K562 (cell line): ENCODE results near the gene CATSPER4. TPM values are rescaled to one million over a fixed set of nuclear protein-coding genes. Genes with fewer than 3 reads are reported as not detected.

Experiments
- ARID1B ChIP-seq: fragments of 450-650 bp; IDR thresholded peaks from 2 replicates; pipeline ENCODE4 v1.6.1; 2016; ENCODE audit warnings: antibody characterized with exemption, mild to moderate bottlenecking, inconsistent platforms
- CEBPB ChIP-seq: fragments of 450-650 bp; IDR thresholded peaks from 2 replicates; pipeline ENCODE4 v1.6.1; 2016; ENCODE audit warnings: missing genetic modification characterization, missing compliant biosample characterization
- KDM4B ChIP-seq, 2 experiments: fragments of 450-650 bp in 1 of 2; sonication (generic) in 1 of 2; IDR thresholded peaks; 2 replicates each; pipeline ENCODE4 v1.6.1; 2016 to 2017; ENCODE audit warnings: borderline replicate concordance in 2 of 2, antibody characterized with exemption in 1 of 2, low read depth in 1 of 2, mild to moderate bottlenecking in 1 of 2
- NELFE ChIP-seq: IDR thresholded peaks from 2 replicates; pipeline ENCODE4 v1.6.1; 2011; ENCODE audit warnings: mild to moderate bottlenecking; ENCODE audit not compliant: insufficient read depth, insufficient read length
- PRPF4 ChIP-seq: fragments of 200-400 bp; formaldehyde crosslinking; IDR thresholded peaks from one replicate; pipeline ENCODE4 v1.6.1; 2017; ENCODE audit warnings: low read length, low read depth, mild to moderate bottlenecking; ENCODE audit not compliant: insufficient read depth, poor library complexity, severe bottlenecking
- SMC3 ChIP-seq: conservative IDR thresholded peaks from 2 replicates; pipeline ENCODE4 v1.6.1; 2011; ENCODE audit warnings: low read depth, low read length, improper control_type of control experiment; ENCODE audit not compliant: insufficient read depth
- ZNF449 ChIP-seq: fragments of 250-450 bp; sonication (Bioruptor Pico); IDR thresholded peaks from 2 replicates; pipeline ENCODE4 v1.8.0; 2022; ENCODE audit warnings: moderate library complexity, mild to moderate bottlenecking, inconsistent platforms
- ZNF609 ChIP-seq: sonication (generic); formaldehyde crosslinking; IDR thresholded peaks from 2 replicates; pipeline ENCODE4 v1.8.1; 2023; ENCODE audit warnings: missing genetic modification reagents, mild to moderate bottlenecking, borderline replicate concordance
- polyA plus RNA-seq, 8 experiments: library from polyadenylated mRNA; depleted of rRNA in 4 of 8; stranded (reverse) in 5 of 8; unstranded in 3 of 8; fragments of >200 nt; fragmentation: Nextera tagmentation in 2 of 8; fragmentation: Illumina TruSeq in 1 of 8; extraction: Ambion mirVana in 2 of 8; extraction: Trizol in 1 of 8; gene quantifications; 2 replicates each; pipeline versions ENCODE4 v1.2.1 to v1.2.3, GENCODE V29; 2011 to 2014; ENCODE audit warnings: inconsistent platforms in 1 of 8, missing spikeins in 1 of 8
- total RNA-seq, 7 experiments: library from RNA; depleted of rRNA in 6 of 7; stranded (reverse); fragments of >200 nt in 6 of 7; fragmentation: Illumina TruSeq in 2 of 7; extraction: Trizol in 2 of 7; gene quantifications; 2 replicates each; pipeline versions ENCODE4 v1.2.1 to v1.2.3, GENCODE V29; 2011 to 2021; ENCODE audit warnings: low replicate concordance in 1 of 7
- TF ChIP-seq, protein P1 (sequence below): fragments of 250-450 bp; sonication (Bioruptor Pico); IDR thresholded peaks from 2 replicates; pipeline ENCODE4 v1.4.0; 2020; ENCODE audit warnings: mild to moderate bottlenecking, moderate library complexity
- TF ChIP-seq, protein P2 (sequence below), 2 experiments: fragments of 250-450 bp in 1 of 2; fragments of 450-650 bp in 1 of 2; sonication (Bioruptor Pico) in 1 of 2; IDR thresholded peaks; 2 replicates each; pipeline versions ENCODE4 v1.6.1 to v1.8.0; 2016 to 2021; ENCODE audit warnings: mild to moderate bottlenecking in 2 of 2, moderate library complexity in 2 of 2, missing compliant biosample characterization in 1 of 2, missing genetic modification characterization in 1 of 2

CATSPER4 gene
- total and polyA plus RNA-seq, 9 of the 15 experiments (the other 6 are each of a cell fraction or from before 2014, with no cell fraction given) = 0.04 to 0.13 TPM; not detected in 7

DNA sequence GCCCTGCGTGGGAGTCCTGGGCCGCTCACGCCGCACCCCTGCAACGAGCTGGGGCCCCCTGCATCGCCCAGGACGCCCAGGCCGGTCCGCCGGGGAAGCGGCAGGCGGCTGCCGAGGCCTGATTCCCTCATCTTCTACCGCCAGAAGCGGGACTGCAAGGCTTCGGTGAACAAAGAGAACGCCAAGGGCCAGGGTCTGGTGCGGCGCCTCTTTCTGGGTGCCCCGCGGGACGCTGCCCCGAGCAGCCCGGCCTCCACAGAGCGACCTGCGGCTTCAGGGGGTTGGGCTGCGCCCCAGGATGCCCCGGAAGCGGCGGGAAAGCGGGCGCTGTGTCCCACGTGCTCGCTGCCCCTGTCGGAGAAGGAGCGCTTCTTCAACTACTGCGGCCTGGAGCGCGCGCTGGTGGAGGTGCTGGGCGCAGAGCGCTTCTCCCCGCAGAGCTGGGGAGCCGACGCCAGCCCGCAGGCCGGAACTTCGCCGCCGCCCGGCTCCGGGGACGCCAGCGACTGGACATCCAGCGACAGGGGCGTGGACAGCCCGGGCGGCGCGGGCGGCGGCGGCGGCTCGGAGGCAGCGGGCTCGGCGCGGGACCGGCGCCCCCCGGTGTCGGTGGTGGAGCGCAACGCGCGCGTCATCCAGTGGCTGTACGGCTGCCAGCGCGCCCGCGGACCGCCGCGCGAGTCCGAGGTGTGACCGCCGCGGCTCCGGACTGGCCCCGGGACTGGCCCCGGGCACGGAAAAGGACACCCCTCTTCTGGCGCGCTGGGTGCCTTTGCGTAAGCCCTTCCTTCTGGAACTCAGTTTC, 28.8 kb upstream of the CATSPER4 start (continued):
- TF ChIP-seq, protein P1, sequence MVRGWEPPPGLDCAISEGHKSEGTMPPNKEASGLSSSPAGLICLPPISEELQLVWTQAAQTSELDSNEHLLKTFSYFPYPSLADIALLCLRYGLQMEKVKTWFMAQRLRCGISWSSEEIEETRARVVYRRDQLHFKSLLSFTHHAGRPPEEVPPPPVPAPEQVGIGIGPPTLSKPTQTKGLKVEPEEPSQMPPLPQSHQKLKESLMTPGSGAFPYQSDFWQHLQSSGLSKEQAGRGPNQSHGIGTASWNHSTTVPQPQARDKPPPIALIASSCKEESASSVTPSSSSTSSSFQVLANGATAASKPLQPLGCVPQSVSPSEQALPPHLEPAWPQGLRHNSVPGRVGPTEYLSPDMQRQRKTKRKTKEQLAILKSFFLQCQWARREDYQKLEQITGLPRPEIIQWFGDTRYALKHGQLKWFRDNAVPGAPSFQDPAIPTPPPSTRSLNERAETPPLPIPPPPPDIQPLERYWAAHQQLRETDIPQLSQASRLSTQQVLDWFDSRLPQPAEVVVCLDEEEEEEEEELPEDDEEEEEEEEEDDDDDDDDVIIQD (CRISPR knock-in tag) = peak; percentile 74
- TF ChIP-seq ZNF609 (CRISPR knock-in tag) (peak; percentile 82), KDM4B (IDR thresholded peaks at IDR 0.05; ENCODE audit: borderline replicate concordance in 2 of 2, low read depth in 1 of 2) (peak in 1 of 2 experiments; percentile 67; a peak in 1 of 4 replicates), SMC3 (peak; percentile 47; the same call in 1 of the 2 replicates), ARID1B (0 out of 2 replicates have a peak, but pooled peaks have one; percentile 8), PRPF4 (peak; percentile 44), CEBPB (tag) (no peak), ZNF449 (CRISPR knock-in tag) (0 out of 2 replicates have a peak, but pooled peaks have one; percentile 57), NELFE (no peak)
- TF ChIP-seq, protein P2, sequence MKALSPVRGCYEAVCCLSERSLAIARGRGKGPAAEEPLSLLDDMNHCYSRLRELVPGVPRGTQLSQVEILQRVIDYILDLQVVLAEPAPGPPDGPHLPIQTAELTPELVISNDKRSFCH (CRISPR knock-in tag; IDR thresholded peaks at IDR 0.05) = no peak
- TF ChIP-seq, protein P2 (tag; IDR thresholded peaks at IDR 0.05) = peak; percentile 70
